WERI-Rb-1 (cell line): ENCODE measurements around the gene NUP54.

Experiments used
- DNase-seq: peaks from one replicate; pipeline ENCODE4 v3.0.0-alpha.2; 2020
- H3K27ac ChIP-seq: fragments of 250-450 bp; sonication (Bioruptor Pico); 2 replicates; pipeline ENCODE4 v1.5.1; 2020; ENCODE audit warnings: mild to moderate bottlenecking, moderate library complexity
- H3K27me3 ChIP-seq: fragments of 250-450 bp; sonication (Bioruptor Pico); 2 replicates; pipeline ENCODE4 v1.5.1; 2021; ENCODE audit warnings: mild to moderate bottlenecking, low read depth, moderate library complexity; ENCODE audit not compliant: insufficient read depth, severe bottlenecking
- H3K36me3 ChIP-seq: fragments of 250-450 bp; sonication (Bioruptor Pico); 2 replicates; pipeline ENCODE4 v1.5.1; 2020; ENCODE audit warnings: mild to moderate bottlenecking, moderate library complexity
- H3K4me3 ChIP-seq: 2 replicates; pipeline ENCODE4 v1.5.1; 2011; ENCODE audit warnings: low read depth, mild to moderate bottlenecking, control low read depth, low read length
- H3K9me3 ChIP-seq: fragments of 250-450 bp; sonication (Bioruptor Pico); 2 replicates; pipeline ENCODE4 v1.5.1; 2021; ENCODE audit warnings: mild to moderate bottlenecking, moderate library complexity; ENCODE audit not compliant: severe bottlenecking
- CTCF ChIP-seq: IDR thresholded peaks from 2 replicates; pipeline ENCODE4 v1.5.1; 2011; ENCODE audit warnings: low read depth, mild to moderate bottlenecking, control low read depth, inconsistent platforms, low read length

Gene NUP54

GRCh38 chr4:76179398-76180318, 31.5 kb upstream of the NUP54 start:
- peaks cover 88% of the 10 kb centered on the region for H3K36me3 ChIP-seq
- peak overlapping the region; percentile 18; the same call in 1 of the 2 replicates for H3K27ac ChIP-seq
- H3K27me3 ChIP-seq: no peaks in the 10 kb centered on the region
- TF ChIP-seq CTCF: peak; percentile 84
- DNase-seq: peak; percentile 87
- H3K9me3 ChIP-seq: no peaks in the 10 kb centered on the region
- no peak overlapping the region for H3K4me3 ChIP-seq

- H3K27me3 ChIP-seq: no peaks in the 10 kb centered on the region
- peaks cover 90% of the 10 kb centered on the region for H3K36me3 ChIP-seq
- H3K4me3 ChIP-seq: no peak overlapping the region
- no peak for DNase-seq
- TF ChIP-seq CTCF: no peak
- no peaks in the 10 kb centered on the region for H3K9me3 ChIP-seq
- H3K27ac ChIP-seq: no peak overlapping the region
Measured at GRCh38 chr4:76178296-76178695, 30.1 kb upstream of the NUP54 start.

GRCh38 chr4:76177709-76178108, 29.5 kb upstream of the NUP54 start:
- Histone ChIP-seq H3K9me3 (no peaks in the 10 kb centered on the region), H3K27me3 (no peaks in the 10 kb centered on the region), H3K27ac (no peak overlapping the region), H3K4me3 (no peak overlapping the region), H3K36me3 (peaks cover 93% of the 10 kb centered on the region)
- DNase-seq: no peak
- TF ChIP-seq CTCF: no peak

GRCh38 chr4:76175336-76175735, 27.1 kb upstream of the NUP54 start:
- H3K27me3 ChIP-seq: no peaks in the 10 kb centered on the region
- DNase-seq: no peak
- TF ChIP-seq CTCF: no peak
- no peak overlapping the region for H3K27ac ChIP-seq
- no peaks in the 10 kb centered on the region for H3K9me3 ChIP-seq
- no peak overlapping the region for H3K4me3 ChIP-seq
- H3K36me3 ChIP-seq: peaks cover 92% of the 10 kb centered on the region

GRCh38 chr4:76174216-76174615, 26.0 kb upstream of the NUP54 start:
- H3K27ac ChIP-seq: no peak overlapping the region
- H3K27me3 ChIP-seq: no peaks in the 10 kb centered on the region
- no peak for DNase-seq
- no peaks in the 10 kb centered on the region for H3K9me3 ChIP-seq
- peaks cover 94% of the 10 kb centered on the region for H3K36me3 ChIP-seq
- H3K4me3 ChIP-seq: no peak overlapping the region
- TF ChIP-seq CTCF: no peak
